Measurements from ENCODE around the gene TNS3. TPM values are rescaled to one million over a fixed set of nuclear protein-coding genes. Genes with fewer than 3 reads are reported as not detected.

The TNS3 gene
- total RNA-seq, 1 donor from 2014 or later = 92.9 TPM

DNA sequence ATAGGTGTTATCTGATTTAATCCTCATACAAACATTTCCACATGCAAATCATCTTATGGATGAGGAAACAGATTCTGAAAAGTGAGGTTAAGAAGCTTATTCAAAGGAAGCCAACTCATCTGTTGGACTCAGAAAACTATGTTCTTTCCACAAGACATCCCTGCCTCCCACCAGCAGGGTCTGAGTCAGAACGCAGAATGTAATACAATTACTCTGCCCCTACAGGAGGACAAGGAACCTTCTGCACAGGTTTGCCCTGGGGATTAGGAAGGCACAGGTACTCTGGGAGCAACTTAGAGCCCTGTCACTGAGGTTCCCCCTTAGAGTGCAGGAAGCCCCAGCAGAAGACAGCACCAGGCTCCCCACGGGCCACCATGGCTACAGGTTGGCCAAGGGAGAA is 255.7 kb downstream of the TNS3 start:
- H3K36me3 Mint-ChIP-seq (ENCODE audit: low read depth, unreplicated experiment) = peaks cover 18% of the 10 kb centered on the region
- peak; percentile 90 for DNase-seq (ENCODE audit: low read depth)
- Histone ChIP-seq H3K9me3 (ENCODE audit: insufficient read depth, low read depth, low read length) (no peaks in the 10 kb centered on the region), H3K36me3 (ENCODE audit: insufficient read depth, low read length) (peaks cover 7% of the 10 kb centered on the region), H3K79me2 (ENCODE audit: insufficient read depth, low read length) (peaks cover 30% of the 10 kb centered on the region), H4K20me1 (ENCODE audit: insufficient read depth, low read length) (peaks cover 29% of the 10 kb centered on the region), H3K27ac (ENCODE audit: low read depth, low read length) (peak overlapping the region; percentile 75), H3K9ac (ENCODE audit: low read length) (no peak overlapping the region), H3K27me3 (ENCODE audit: insufficient read depth, low read length) (no peaks in the 10 kb centered on the region), H3K4me3 (ENCODE audit: insufficient read depth, low read depth, low read length) (peak overlapping the region; percentile 6), H2AFZ (ENCODE audit: low read depth, low read length) (no peak overlapping the region), H3K4me1 (ENCODE audit: insufficient read depth, low read length) (peaks cover 48% of the 10 kb centered on the region), H3K4me2 (ENCODE audit: low read length) (peak overlapping the region; percentile 91)
- peaks cover 54% of the 10 kb centered on the region for H3K4me1 Mint-ChIP-seq (ENCODE audit: low read depth, unreplicated experiment)
- TF ChIP-seq CTCF (IDR thresholded peaks at IDR 0.05; ENCODE audit: insufficient read depth, low read depth, low read length) (peak; percentile 48), EZH2 (IDR thresholded peaks at IDR 0.05; ENCODE audit: insufficient read depth, low read length) (no peak)
- peaks cover under 1% of the 10 kb centered on the region for H3K9me3 Mint-ChIP-seq (ENCODE audit: unreplicated experiment)
- H3K27me3 Mint-ChIP-seq (ENCODE audit: low read depth, unreplicated experiment) = no peaks in the 10 kb centered on the region
- H3K27ac Mint-ChIP-seq (ENCODE audit: unreplicated experiment) = no peak overlapping the region
- H3K4me3 Mint-ChIP-seq (ENCODE audit: unreplicated experiment) = peak overlapping the region; percentile 73
- FAIRE-seq = peak; percentile 98

DNA sequence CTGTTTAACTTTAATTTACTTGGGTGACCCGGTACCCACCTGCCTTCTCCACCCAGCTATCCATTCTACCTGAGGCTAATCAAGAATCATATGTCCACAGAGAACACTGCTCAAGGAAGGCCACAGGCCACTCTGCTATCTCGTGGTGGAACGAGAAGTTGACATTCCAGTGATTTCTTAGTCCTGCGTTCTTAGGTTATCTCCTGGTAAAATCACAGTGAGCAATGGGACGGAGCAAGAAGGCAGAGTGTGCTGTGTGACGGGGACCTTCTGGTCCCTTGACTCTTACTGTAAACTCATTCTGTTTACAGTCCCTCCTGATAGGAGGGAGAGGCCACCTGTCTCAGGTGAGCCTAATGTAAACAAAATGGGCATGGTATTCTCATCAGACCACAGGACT is 256.6 kb downstream of the TNS3 start:
- DNase-seq (ENCODE audit: low read depth) (no peak), FAIRE-seq (no peak)
- H3K36me3 Mint-ChIP-seq (ENCODE audit: low read depth, unreplicated experiment) = peaks cover 22% of the 10 kb centered on the region
- Histone ChIP-seq H3K9me3 (ENCODE audit: insufficient read depth, low read depth, low read length) (peaks cover 3% of the 10 kb centered on the region), H3K36me3 (ENCODE audit: insufficient read depth, low read length) (peaks cover 10% of the 10 kb centered on the region), H3K4me2 (ENCODE audit: low read length) (peak overlapping the region; percentile 91), H3K4me1 (ENCODE audit: insufficient read depth, low read length) (peaks cover 48% of the 10 kb centered on the region), H3K79me2 (ENCODE audit: insufficient read depth, low read length) (peaks cover 30% of the 10 kb centered on the region), H3K4me3 (ENCODE audit: insufficient read depth, low read depth, low read length) (no peak overlapping the region), H3K27me3 (ENCODE audit: insufficient read depth, low read length) (no peaks in the 10 kb centered on the region), H4K20me1 (ENCODE audit: insufficient read depth, low read length) (peaks cover 21% of the 10 kb centered on the region), H3K27ac (ENCODE audit: low read depth, low read length) (no peak overlapping the region), H2AFZ (ENCODE audit: low read depth, low read length) (no peak overlapping the region), H3K9ac (ENCODE audit: low read length) (no peak overlapping the region)
- peak overlapping the region; percentile 27 for H3K4me3 Mint-ChIP-seq (ENCODE audit: unreplicated experiment)
- H3K4me1 Mint-ChIP-seq (ENCODE audit: low read depth, unreplicated experiment) = peaks cover 57% of the 10 kb centered on the region
- peak overlapping the region; percentile 58 for H3K27ac Mint-ChIP-seq (ENCODE audit: unreplicated experiment)
- H3K9me3 Mint-ChIP-seq (ENCODE audit: unreplicated experiment) = peaks cover 5% of the 10 kb centered on the region
- TF ChIP-seq EZH2 (IDR thresholded peaks at IDR 0.05; ENCODE audit: insufficient read depth, low read length) (no peak), CTCF (IDR thresholded peaks at IDR 0.05; ENCODE audit: insufficient read depth, low read depth, low read length) (no peak)
- no peaks in the 10 kb centered on the region for H3K27me3 Mint-ChIP-seq (ENCODE audit: low read depth, unreplicated experiment)

DNA sequence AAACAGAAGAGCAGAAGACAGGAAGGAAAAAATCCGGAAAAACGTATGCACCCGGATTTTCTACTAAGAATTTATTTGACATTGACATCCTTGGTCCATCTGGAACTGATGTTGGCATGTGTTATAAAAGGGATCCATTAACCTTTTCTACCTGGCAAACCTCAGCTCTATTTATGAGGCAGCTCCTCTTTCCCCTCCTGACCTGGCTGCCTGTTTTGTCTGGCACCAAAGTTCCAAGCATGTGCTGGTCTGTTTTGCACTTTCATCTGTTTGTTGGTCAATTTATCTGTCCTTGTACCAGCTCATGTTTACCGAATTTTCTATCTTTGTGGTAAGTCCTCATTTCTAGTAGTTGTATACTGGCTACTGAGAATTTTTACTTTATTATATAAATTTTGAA is 258.0 kb downstream of the TNS3 start:
- Mint-ChIP-seq H3K4me1 (ENCODE audit: low read depth, unreplicated experiment) (peaks cover 61% of the 10 kb centered on the region), H3K4me3 (ENCODE audit: unreplicated experiment) (no peak overlapping the region), H3K9me3 (ENCODE audit: unreplicated experiment) (peaks cover 6% of the 10 kb centered on the region), H3K36me3 (ENCODE audit: low read depth, unreplicated experiment) (peaks cover 32% of the 10 kb centered on the region), H3K27me3 (ENCODE audit: low read depth, unreplicated experiment) (no peaks in the 10 kb centered on the region), H3K27ac (ENCODE audit: unreplicated experiment) (no peak overlapping the region)
- Histone ChIP-seq H3K4me3 (ENCODE audit: insufficient read depth, low read depth, low read length) (no peak overlapping the region), H3K79me2 (ENCODE audit: insufficient read depth, low read length) (peaks cover 35% of the 10 kb centered on the region), H4K20me1 (ENCODE audit: insufficient read depth, low read length) (peaks cover 28% of the 10 kb centered on the region), H3K4me1 (ENCODE audit: insufficient read depth, low read length) (peaks cover 39% of the 10 kb centered on the region), H2AFZ (ENCODE audit: low read depth, low read length) (no peak overlapping the region), H3K9ac (ENCODE audit: low read length) (no peak overlapping the region), H3K36me3 (ENCODE audit: insufficient read depth, low read length) (peaks cover 20% of the 10 kb centered on the region), H3K27ac (ENCODE audit: low read depth, low read length) (no peak overlapping the region), H3K27me3 (ENCODE audit: insufficient read depth, low read length) (no peaks in the 10 kb centered on the region), H3K4me2 (ENCODE audit: low read length) (no peak overlapping the region), H3K9me3 (ENCODE audit: insufficient read depth, low read depth, low read length) (peaks cover 3% of the 10 kb centered on the region)
- FAIRE-seq = no peak
- DNase-seq (ENCODE audit: low read depth) = no peak
- TF ChIP-seq CTCF (IDR thresholded peaks at IDR 0.05; ENCODE audit: insufficient read depth, low read depth, low read length) (no peak), EZH2 (IDR thresholded peaks at IDR 0.05; ENCODE audit: insufficient read depth, low read length) (no peak)
